B cell (primary cell): ENCODE results near the gene GATA5. TPM values are rescaled to one million over a fixed set of nuclear protein-coding genes. Genes with fewer than 3 reads are reported as not detected.

Experiments
- ATAC-seq: fragments of 200-7000 bp; cut with Tn5 transposase; one replicate; pipeline ENCODE4 v1.10.0; 2021; ENCODE audit warnings: low read depth, mild to moderate bottlenecking, moderate number of reproducible peaks, moderate library complexity
- CTCF ChIA-PET: fragments of 350-600 bp; sonication (Branson Sonifier 250); formaldehyde crosslinking; loops from one replicate; lab custom pipeline; 2021; ENCODE audit warnings: antibody characterized with exemption, inconsistent platforms; lab: Charles Lee
- POLR2A ChIA-PET: fragments of 350-600 bp; sonication (Branson Sonifier 250); formaldehyde crosslinking; loops from one replicate; lab custom pipeline; 2021; ENCODE audit warnings: antibody characterized with exemption; lab: Charles Lee
- DNase-seq: peaks from one replicate; pipeline ENCODE4 v3.0.0; 2013
- H2AFZ ChIP-seq: 2 replicates; pipeline ENCODE4 v1.6.1; 2012; ENCODE audit warnings: mild to moderate bottlenecking, low read depth, low read length; ENCODE audit not compliant: insufficient read depth, poor library complexity, severe bottlenecking
- H3K27ac ChIP-seq, 2 donors: 1 replicate in 1 of 2; 2 replicates in 1 of 2; pipeline ENCODE4 v1.5.1; 2012 to 2013; ENCODE audit warnings: low read length in 2 of 2, mild to moderate bottlenecking in 2 of 2, moderate library complexity in 1 of 2
- H3K27me3 ChIP-seq, 4 experiments: fragments of 200-600 bp in 1 of 4; sonication (generic) in 1 of 4; replicated peaks in 1 of 4; 1 replicate in 2 of 4; 2 replicates in 2 of 4; pipeline versions ENCODE4 v1.6.1 to v1.7.0; 2013 to 2016; ENCODE audit warnings: low read length in 3 of 4, mild to moderate bottlenecking in 2 of 4, mixed read lengths in 1 of 4, moderate library complexity in 1 of 4; ENCODE audit not compliant: insufficient read depth in 4 of 4, control insufficient read depth in 3 of 4; ENCODE audit errors: control extremely low read depth in 1 of 4
- H3K36me3 ChIP-seq, 2 experiments: replicated peaks in 1 of 2; 1 replicate in 1 of 2; 2 replicates in 1 of 2; pipeline versions ENCODE4 v1.6.1 to v1.7.1; 2013; ENCODE audit warnings: low read length in 1 of 2; ENCODE audit not compliant: insufficient read depth in 2 of 2, control insufficient read depth in 1 of 2; ENCODE audit errors: control extremely low read depth in 1 of 2, extremely low read depth in 1 of 2
- H3K4me1 ChIP-seq, 2 donors: fragments of 200-600 bp in 1 of 2; sonication (generic) in 1 of 2; 1 replicate in 1 of 2; 2 replicates in 1 of 2; pipeline versions ENCODE4 v1.5.1 to v1.6.1; 2013 to 2017; ENCODE audit warnings: low read length in 2 of 2; ENCODE audit not compliant: control insufficient read depth in 2 of 2, insufficient read depth in 2 of 2
- H3K4me2 ChIP-seq: replicated peaks from 2 replicates; pipeline ENCODE3; 2012; ENCODE audit warnings: mild to moderate bottlenecking, low read depth, low read length; ENCODE audit not compliant: poor library complexity, severe bottlenecking
- H3K4me3 ChIP-seq, 5 experiments: fragments of 200-600 bp in 1 of 5; sonication (generic) in 1 of 5; 1 replicate in 3 of 5; 2 replicates in 2 of 5; pipeline versions ENCODE4 v1.5.1 to v1.7.0; 2011 to 2016; ENCODE audit warnings: low read length in 4 of 5, mild to moderate bottlenecking in 4 of 5, low read depth in 2 of 5, control low read depth in 1 of 5, moderate library complexity in 1 of 5; ENCODE audit not compliant: insufficient read depth in 1 of 5; ENCODE audit errors: control extremely low read depth in 1 of 5, extremely low read depth in 1 of 5
- H3K79me2 ChIP-seq: fragments of 200-600 bp; sonication (generic); one replicate; pipeline ENCODE4 v1.6.0; 2016; ENCODE audit warnings: low read length; ENCODE audit not compliant: control insufficient read depth, insufficient read depth
- H3K9ac ChIP-seq: fragments of 200-600 bp; sonication (generic); 2 replicates; pipeline ENCODE4 v1.6.1; 2017; ENCODE audit warnings: mild to moderate bottlenecking, low read length, moderate library complexity
- H3K9me3 ChIP-seq, 3 donors: one replicate each; pipeline versions ENCODE4 v1.6.1 to v1.7.1; 2013; ENCODE audit warnings: low read length in 2 of 3; ENCODE audit not compliant: control insufficient read depth in 2 of 3, insufficient read depth in 1 of 3; ENCODE audit errors: control extremely low read depth in 1 of 3
- H4K20me1 ChIP-seq: 2 replicates; pipeline ENCODE4 v1.6.0; 2012; ENCODE audit warnings: mild to moderate bottlenecking, low read length; ENCODE audit not compliant: insufficient read depth, control insufficient read depth, poor library complexity, severe bottlenecking
- H3K27ac Mint-ChIP-seq: one replicate; pipeline ENCODE4 v1.8.0; 2021; ENCODE audit warnings: mixed read lengths
- H3K27me3 Mint-ChIP-seq: one replicate; pipeline ENCODE4 v1.8.0; 2021; ENCODE audit warnings: mixed read lengths
- H3K4me1 Mint-ChIP-seq: one replicate; pipeline ENCODE4 v1.8.0; 2021; ENCODE audit warnings: mixed read lengths
- H3K4me3 Mint-ChIP-seq: one replicate; pipeline ENCODE4 v1.8.0; 2021; ENCODE audit warnings: mixed read lengths
- H3K9me3 Mint-ChIP-seq: one replicate; pipeline ENCODE4 v1.8.0; 2022; ENCODE audit warnings: mixed read lengths; ENCODE audit not compliant: insufficient read depth
- EZH2 ChIP-seq: IDR thresholded peaks from 2 replicates; pipeline ENCODE4 v1.6.1; 2012; ENCODE audit warnings: borderline replicate concordance, low read depth, mild to moderate bottlenecking, moderate library complexity, low read length; ENCODE audit not compliant: insufficient read depth, poor library complexity, severe bottlenecking
- WGBS: methylation state at CpG from one replicate; pipeline ENCODE4 v1.1.5; 2013; ENCODE audit warnings: missing lambda C conversion rate; ENCODE audit not compliant: insufficient coverage; 5-methylcytosine and 5-hydroxymethylcytosine counted together
- intact Hi-C: fragments of 100-400 bp; cut with micrococcal nuclease; formaldehyde crosslinking; loops from one replicate; pipeline ENCODE4 v1.10.0; 2022
- polyA plus RNA-seq: library from polyadenylated mRNA; depleted of rRNA; stranded (reverse); fragments of >200 nt; gene quantifications from 2 replicates; pipeline ENCODE4 v1.2.3, GENCODE V29; 2012
- total RNA-seq, 2 donors: library from RNA; stranded (reverse); fragments of 120-200 nt in 1 of 2; gene quantifications; 1 replicate in 1 of 2; 2 replicates in 1 of 2; pipeline versions ENCODE4 v1.2.3 to v1.2.4, GENCODE V29; 2013 to 2022
- TF ChIP-seq, protein P1 (sequence below): fragments of 200-600 bp; IDR thresholded peaks from one replicate; pipeline ENCODE4 v1.8.0; 2022; ENCODE audit warnings: antibody characterized with exemption, mild to moderate bottlenecking

Gene GATA5
- total and polyA plus RNA-seq, 2 donors (not counting 1 experiment from before 2014, with no cell fraction given): not detected

GRCh38 chr20:62473717-62474603, 1.8 kb downstream of the GATA5 start:
- Histone ChIP-seq H3K36me3 (no peaks in the 10 kb centered on the region), H3K4me1 (peaks cover 13 to 28% of the 10 kb centered on the region in 2 donors), H3K4me3 (no peak overlapping the region), H2AFZ (no peak overlapping the region), H3K27ac (no peak overlapping the region), H3K9me3 (peaks cover 0 to 3% (median 0%) of the 10 kb centered on the region in 3 donors), H4K20me1 (no peaks in the 10 kb centered on the region), H3K9ac (no peak overlapping the region), H3K4me2 (peak overlapping the region; percentile 74), H3K27me3 (peaks cover 0 to 59% (median 24%) of the 10 kb centered on the region in 4 experiments), H3K79me2 (no peaks in the 10 kb centered on the region)
- Mint-ChIP-seq H3K27me3 (peaks cover 36% of the 10 kb centered on the region), H3K4me3 (no peak overlapping the region), H3K27ac (no peak overlapping the region), H3K9me3 (no peaks in the 10 kb centered on the region), H3K4me1 (peaks cover 4% of the 10 kb centered on the region)
- intact Hi-C loops: no loop called here
- CTCF ChIA-PET: no interaction called here
- DNase-seq (no peak), ATAC-seq (no peak)
- POLR2A ChIA-PET: no interaction called here
- 14% methylated on average over 50 of the region's 52 CpGs for WGBS
- TF ChIP-seq, protein P1, sequence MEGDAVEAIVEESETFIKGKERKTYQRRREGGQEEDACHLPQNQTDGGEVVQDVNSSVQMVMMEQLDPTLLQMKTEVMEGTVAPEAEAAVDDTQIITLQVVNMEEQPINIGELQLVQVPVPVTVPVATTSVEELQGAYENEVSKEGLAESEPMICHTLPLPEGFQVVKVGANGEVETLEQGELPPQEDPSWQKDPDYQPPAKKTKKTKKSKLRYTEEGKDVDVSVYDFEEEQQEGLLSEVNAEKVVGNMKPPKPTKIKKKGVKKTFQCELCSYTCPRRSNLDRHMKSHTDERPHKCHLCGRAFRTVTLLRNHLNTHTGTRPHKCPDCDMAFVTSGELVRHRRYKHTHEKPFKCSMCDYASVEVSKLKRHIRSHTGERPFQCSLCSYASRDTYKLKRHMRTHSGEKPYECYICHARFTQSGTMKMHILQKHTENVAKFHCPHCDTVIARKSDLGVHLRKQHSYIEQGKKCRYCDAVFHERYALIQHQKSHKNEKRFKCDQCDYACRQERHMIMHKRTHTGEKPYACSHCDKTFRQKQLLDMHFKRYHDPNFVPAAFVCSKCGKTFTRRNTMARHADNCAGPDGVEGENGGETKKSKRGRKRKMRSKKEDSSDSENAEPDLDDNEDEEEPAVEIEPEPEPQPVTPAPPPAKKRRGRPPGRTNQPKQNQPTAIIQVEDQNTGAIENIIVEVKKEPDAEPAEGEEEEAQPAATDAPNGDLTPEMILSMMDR: no peak

DNA sequence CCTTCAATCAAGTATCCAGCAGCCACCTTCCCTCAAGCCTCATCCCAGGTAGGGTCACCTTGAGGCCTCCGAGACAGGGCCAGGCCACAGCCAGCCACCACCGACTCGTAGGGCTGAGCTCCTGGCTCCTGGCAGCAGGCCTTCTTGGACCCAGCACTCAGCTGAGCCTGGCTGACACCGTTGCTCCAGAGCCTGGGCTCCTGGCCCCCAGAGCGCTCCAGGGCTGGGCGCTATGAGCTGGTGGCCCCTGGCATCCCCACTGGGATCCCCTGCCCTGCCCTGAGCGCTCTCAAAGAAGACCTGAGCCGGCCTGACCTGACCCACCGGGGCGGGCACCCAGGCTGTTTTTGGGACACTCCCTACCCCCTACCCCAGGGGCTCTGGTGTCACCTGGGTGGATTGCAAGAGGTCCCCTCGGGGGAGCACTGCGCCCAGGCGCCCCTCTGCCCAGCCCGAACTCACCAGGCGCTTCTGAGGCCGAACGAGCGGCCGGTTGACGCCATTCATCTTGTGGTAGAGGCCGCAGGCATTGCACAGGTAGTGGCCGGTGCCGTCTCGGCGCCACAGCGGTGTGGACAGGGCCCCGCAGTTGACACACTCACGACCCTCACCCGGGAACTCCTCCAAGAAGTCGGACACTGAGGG, 2.7 kb downstream of the GATA5 start:
- WGBS: 86% methylated on average over 25 of the region's 30 CpGs
- H3K4me3 Mint-ChIP-seq: no peak overlapping the region
- Histone ChIP-seq H3K27ac (no peak overlapping the region), H2AFZ (no peak overlapping the region), H4K20me1 (no peaks in the 10 kb centered on the region), H3K4me3 (no peak overlapping the region), H3K9me3 (peaks cover 0 to 3% (median 0%) of the 10 kb centered on the region in 3 donors), H3K4me1 (peaks cover 13 to 26% of the 10 kb centered on the region in 2 donors), H3K9ac (no peak overlapping the region), H3K4me2 (no peak overlapping the region), H3K36me3 (no peaks in the 10 kb centered on the region), H3K79me2 (no peaks in the 10 kb centered on the region), H3K27me3 (peaks cover 0 to 54% (median 21%) of the 10 kb centered on the region in 4 experiments)
- no peak for ATAC-seq
- no peaks in the 10 kb centered on the region for H3K4me1 Mint-ChIP-seq
- H3K9me3 Mint-ChIP-seq: no peaks in the 10 kb centered on the region
- CTCF ChIA-PET: no interaction called here
- DNase-seq: no peak
- H3K27ac Mint-ChIP-seq: peak overlapping the region; percentile 6
- peaks cover 28% of the 10 kb centered on the region for H3K27me3 Mint-ChIP-seq
- POLR2A ChIA-PET: no interaction called here
- intact Hi-C loops: no loop called here
- no peak for TF ChIP-seq EZH2
- TF ChIP-seq, protein P1: no peak
